ENCODE results near the gene BTBD9. TPM values are rescaled to one million over a fixed set of nuclear protein-coding genes. Genes with fewer than 3 reads are reported as not detected.

BTBD9 gene
- total and polyA plus RNA-seq, 2 of the 13 experiments (the other 11 are each of a cell fraction or from before 2014, with no cell fraction given), result 1.2 to 3.0 TPM

DNA sequence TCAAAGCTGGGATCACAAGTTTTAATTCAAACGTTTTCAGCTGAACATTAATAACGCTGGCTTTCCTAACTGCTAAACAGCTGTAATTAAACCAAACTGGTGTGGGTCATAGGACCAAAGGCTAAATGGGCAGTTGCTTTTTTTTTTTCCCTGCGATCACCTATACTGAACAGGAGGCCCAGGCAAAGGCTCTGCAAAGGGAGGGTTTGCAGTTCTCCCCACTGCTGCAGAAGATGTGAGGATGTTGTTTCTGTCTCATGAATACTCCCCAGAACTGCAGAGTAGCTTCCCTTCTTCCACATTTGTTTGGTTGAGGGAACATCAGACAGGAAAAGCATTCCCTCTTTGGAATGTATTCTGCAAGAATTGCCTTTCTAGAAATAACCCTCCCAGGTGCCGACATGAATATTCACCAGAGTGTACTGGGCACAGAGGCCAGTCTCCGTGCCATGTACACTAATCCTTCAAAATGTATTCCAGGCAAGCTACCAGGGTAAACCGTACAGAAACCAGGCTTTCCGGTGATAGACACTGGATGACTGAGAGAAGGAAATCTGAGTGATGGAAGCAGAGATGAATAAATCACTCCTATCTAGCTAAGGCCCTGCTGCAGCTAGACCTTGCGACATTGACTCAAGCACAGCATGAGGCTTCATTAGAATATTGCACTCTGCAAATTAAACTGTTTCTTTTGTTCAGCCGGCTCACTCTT lies 370.1 kb downstream of the BTBD9 start:
- 55% methylated on average over 9 of the region's 9 CpGs for WGBS (ENCODE audit: low lambda C conversion rate)
- POLR2A ChIA-PET, result no interaction called here
- no peak overlapping the region for H3K4me3 ChIP-seq (replicated peaks in 1 of 3; ENCODE audit: insufficient read depth in 1 of 3, low read depth in 2 of 3, low read length in 3 of 3)
- H4K20me1 ChIP-seq (ENCODE audit: insufficient read depth, low read length), result no peaks in the 10 kb centered on the region
- H3K27ac ChIP-seq (ENCODE audit: extremely low read length, insufficient read depth, low read length), result no peak overlapping the region
- no peak overlapping the region for H3K9ac ChIP-seq (ENCODE audit: insufficient read depth, low read depth, low read length)
- no peak overlapping the region for H2AFZ ChIP-seq (ENCODE audit: low read length)
- H3K36me3 ChIP-seq (replicated peaks in 1 of 2; ENCODE audit: control insufficient read depth in 1 of 2, insufficient read depth in 2 of 2, low read length in 2 of 2), result no peaks in the 10 kb centered on the region
- intact Hi-C loops (cut with micrococcal nuclease; ENCODE audit: unreplicated experiment), result no loop called here
- CTCF ChIA-PET (ENCODE audit: low intra/inter-chr PET ratio, low total read pairs), result no interaction called here
- H3K4me2 ChIP-seq (ENCODE audit: low read depth, low read length), result no peak overlapping the region
- DNase-seq (ENCODE audit: low spot score) (no peak), FAIRE-seq (no peak), ATAC-seq (no peak)
- no peaks in the 10 kb centered on the region for H3K79me2 ChIP-seq (ENCODE audit: insufficient read depth, low read length)
- H3K9me3 ChIP-seq (ENCODE audit: low read length), result no peaks in the 10 kb centered on the region
- H3K4me1 ChIP-seq (ENCODE audit: insufficient read depth, low read length), result peaks cover 4% of the 10 kb centered on the region
- no TSS peak for BruUV-seq (replicated peaks)
- TF ChIP-seq SRY (CRISPR knock-in tag; IDR thresholded peaks at IDR 0.05) (no peak), SOX5 (CRISPR knock-in tag; IDR thresholded peaks at IDR 0.05; ENCODE audit: borderline replicate concordance) (no peak), SP1 (IDR thresholded peaks at IDR 0.05) (no peak), SP1 (CRISPR knock-in tag; IDR thresholded peaks at IDR 0.05) (no peak), ZKSCAN1 (IDR thresholded peaks at IDR 0.05; ENCODE audit: low read length) (no peak), HDAC1 (CRISPR knock-in tag; IDR thresholded peaks at IDR 0.05) (no peak), ZNF446 (CRISPR knock-in tag; IDR thresholded peaks at IDR 0.05) (no peak), ZFP36L2 (CRISPR knock-in tag; IDR thresholded peaks at IDR 0.05) (no peak), PRMT3 (CRISPR knock-in tag; IDR thresholded peaks at IDR 0.05; ENCODE audit: borderline replicate concordance, low read depth) (no peak), RFX1 (IDR thresholded peaks at IDR 0.05) (no peak), HES4 (CRISPR knock-in tag; IDR thresholded peaks at IDR 0.05; ENCODE audit: borderline replicate concordance) (no peak), KAT7 (CRISPR knock-in tag; IDR thresholded peaks at IDR 0.05; ENCODE audit: borderline replicate concordance) (no peak)
- TF ChIP-seq, protein P1, sequence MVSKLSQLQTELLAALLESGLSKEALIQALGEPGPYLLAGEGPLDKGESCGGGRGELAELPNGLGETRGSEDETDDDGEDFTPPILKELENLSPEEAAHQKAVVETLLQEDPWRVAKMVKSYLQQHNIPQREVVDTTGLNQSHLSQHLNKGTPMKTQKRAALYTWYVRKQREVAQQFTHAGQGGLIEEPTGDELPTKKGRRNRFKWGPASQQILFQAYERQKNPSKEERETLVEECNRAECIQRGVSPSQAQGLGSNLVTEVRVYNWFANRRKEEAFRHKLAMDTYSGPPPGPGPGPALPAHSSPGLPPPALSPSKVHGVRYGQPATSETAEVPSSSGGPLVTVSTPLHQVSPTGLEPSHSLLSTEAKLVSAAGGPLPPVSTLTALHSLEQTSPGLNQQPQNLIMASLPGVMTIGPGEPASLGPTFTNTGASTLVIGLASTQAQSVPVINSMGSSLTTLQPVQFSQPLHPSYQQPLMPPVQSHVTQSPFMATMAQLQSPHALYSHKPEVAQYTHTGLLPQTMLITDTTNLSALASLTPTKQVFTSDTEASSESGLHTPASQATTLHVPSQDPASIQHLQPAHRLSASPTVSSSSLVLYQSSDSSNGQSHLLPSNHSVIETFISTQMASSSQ (IDR thresholded peaks at IDR 0.05; ENCODE audit: low read depth), result no peak
- TF ChIP-seq, protein P1 (CRISPR knock-in tag; IDR thresholded peaks at IDR 0.05; ENCODE audit: borderline replicate concordance), result no peak
- TF ChIP-seq, protein P2, sequence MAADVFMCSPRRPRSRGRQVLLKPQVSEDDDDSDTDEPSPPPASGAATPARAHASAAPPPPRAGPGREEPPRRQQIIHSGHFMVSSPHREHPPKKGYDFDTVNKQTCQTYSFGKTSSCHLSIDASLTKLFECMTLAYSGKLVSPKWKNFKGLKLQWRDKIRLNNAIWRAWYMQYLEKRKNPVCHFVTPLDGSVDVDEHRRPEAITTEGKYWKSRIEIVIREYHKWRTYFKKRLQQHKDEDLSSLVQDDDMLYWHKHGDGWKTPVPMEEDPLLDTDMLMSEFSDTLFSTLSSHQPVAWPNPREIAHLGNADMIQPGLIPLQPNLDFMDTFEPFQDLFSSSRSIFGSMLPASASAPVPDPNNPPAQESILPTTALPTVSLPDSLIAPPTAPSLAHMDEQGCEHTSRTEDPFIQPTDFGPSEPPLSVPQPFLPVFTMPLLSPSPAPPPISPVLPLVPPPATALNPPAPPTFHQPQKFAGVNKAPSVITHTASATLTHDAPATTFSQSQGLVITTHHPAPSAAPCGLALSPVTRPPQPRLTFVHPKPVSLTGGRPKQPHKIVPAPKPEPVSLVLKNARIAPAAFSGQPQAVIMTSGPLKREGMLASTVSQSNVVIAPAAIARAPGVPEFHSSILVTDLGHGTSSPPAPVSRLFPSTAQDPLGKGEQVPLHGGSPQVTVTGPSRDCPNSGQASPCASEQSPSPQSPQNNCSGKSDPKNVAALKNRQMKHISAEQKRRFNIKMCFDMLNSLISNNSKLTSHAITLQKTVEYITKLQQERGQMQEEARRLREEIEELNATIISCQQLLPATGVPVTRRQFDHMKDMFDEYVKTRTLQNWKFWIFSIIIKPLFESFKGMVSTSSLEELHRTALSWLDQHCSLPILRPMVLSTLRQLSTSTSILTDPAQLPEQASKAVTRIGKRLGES (CRISPR knock-in tag; IDR thresholded peaks at IDR 0.05; ENCODE audit: borderline replicate concordance), result no peak
- H3K27me3 ChIP-seq (ENCODE audit: control insufficient read depth in 1 of 2, insufficient read depth in 2 of 2, low read length in 2 of 2), result no peaks in the 10 kb centered on the region
- in situ Hi-C loops (cut with HindIII; ENCODE audit: extremely low pct_ligation_motif_present, low pct_unique_long_range_greater_than_20kb), result no loop called here
